HG02970 (cell line): ENCODE data around the gene NET1.
"Not testable (repeated sequence)": the region's sequence is repeated elsewhere in the genome, so short reads cannot be mapped to it uniquely, and the experiment has no call there.

Experiments
- ATAC-seq: cut with Tn5 transposase; IDR thresholded peaks from one replicate; pipeline ENCODE4 v1.9.1; 2021; ENCODE audit warnings: mild to moderate bottlenecking, moderate library complexity, moderate number of reproducible peaks; ENCODE audit not compliant: unreplicated experiment, low FRiP score

Gene NET1

GRCh38 chr10:5461914-5462840 is 49.8 kb downstream of the NET1 start:
- no peak for ATAC-seq

GRCh38 chr10:5462841-5463293 is 50.5 kb downstream of the NET1 start:
- no peak for ATAC-seq

GRCh38 chr10:5464546-5464945 is 52.2 kb downstream of the NET1 start:
- ATAC-seq, result no peak

GRCh38 chr10:5465976-5466450 is 53.7 kb downstream of the NET1 start:
- ATAC-seq, result no peak

GRCh38 chr10:5466451-5467206 is 54.3 kb downstream of the NET1 start:
- ATAC-seq, result no peak

GRCh38 chr10:5467207-5467535 is 54.8 kb downstream of the NET1 start:
- no peak for ATAC-seq

- no peak for ATAC-seq
Observed at GRCh38 chr10:5467634-5468255, 55.4 kb downstream of the NET1 start.

- ATAC-seq, result no peak
Observed at GRCh38 chr10:5468262-5469106, 56.1 kb downstream of the NET1 start.

- no peak for ATAC-seq
Observed at GRCh38 chr10:5469353-5470061, 57.1 kb downstream of the NET1 start.

GRCh38 chr10:5470062-5470751 is 57.9 kb downstream of the NET1 start:
- no peak for ATAC-seq

GRCh38 chr10:5474642-5475041 is 62.3 kb downstream of the NET1 start:
- ATAC-seq, result not testable (repeated sequence)

GRCh38 chr10:5475088-5475487 is 62.7 kb downstream of the NET1 start:
- not testable (repeated sequence) for ATAC-seq

- not testable (repeated sequence) for ATAC-seq
Observed at GRCh38 chr10:5475974-5476807, 63.8 kb downstream of the NET1 start.

GRCh38 chr10:5476918-5477525 is 64.7 kb downstream of the NET1 start:
- ATAC-seq, result no peak

- no peak for ATAC-seq
Observed at GRCh38 chr10:5477948-5478693, 65.8 kb downstream of the NET1 start.

- ATAC-seq, result no peak
Observed at GRCh38 chr10:5478694-5479305, 66.4 kb downstream of the NET1 start.
